Occipital lobe (tissue), 2 donors: ENCODE data around the gene RANBP10. TPM values are rescaled to one million over a fixed set of nuclear protein-coding genes. Genes with fewer than 3 reads are reported as not detected.
A peak's percentile ranks its signal among the peaks of the same experiment; 100 is the strongest.

ENCODE experiments used
- DNase-seq: peaks from one replicate; lab custom pipeline; 2025; lab: John Stamatoyannopoulos, UW
- total RNA-seq: library from RNA; depleted of rRNA; stranded (reverse); fragments of >200 nt; gene quantifications from one replicate; pipeline ENCODE4 v1.2.3, GENCODE V29; 2014

Gene RANBP10
- total RNA-seq, 1 donor from 2014 or later: 4.4 TPM

DNA sequence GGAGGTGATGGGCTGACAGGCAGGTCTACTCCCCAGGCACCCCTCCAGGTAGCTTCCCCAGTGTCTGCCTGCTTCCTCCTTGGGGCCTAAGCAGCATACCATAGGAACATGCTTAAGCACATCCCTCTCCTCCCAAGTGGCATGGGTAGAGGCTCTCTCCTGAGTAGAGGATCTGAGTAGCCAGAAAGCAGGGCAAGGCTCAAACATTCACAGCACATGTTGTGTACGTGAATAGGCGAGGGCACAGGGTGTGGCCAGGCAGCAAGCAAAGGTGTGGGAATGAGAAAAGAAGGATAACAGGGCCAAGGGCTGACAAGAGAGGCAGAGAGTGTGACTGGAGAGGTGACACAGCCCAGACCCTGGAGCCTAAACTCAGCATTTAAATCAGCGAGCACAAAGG lies 57.5 kb downstream of the RANBP10 start:
- DNase-seq: no peak

DNA sequence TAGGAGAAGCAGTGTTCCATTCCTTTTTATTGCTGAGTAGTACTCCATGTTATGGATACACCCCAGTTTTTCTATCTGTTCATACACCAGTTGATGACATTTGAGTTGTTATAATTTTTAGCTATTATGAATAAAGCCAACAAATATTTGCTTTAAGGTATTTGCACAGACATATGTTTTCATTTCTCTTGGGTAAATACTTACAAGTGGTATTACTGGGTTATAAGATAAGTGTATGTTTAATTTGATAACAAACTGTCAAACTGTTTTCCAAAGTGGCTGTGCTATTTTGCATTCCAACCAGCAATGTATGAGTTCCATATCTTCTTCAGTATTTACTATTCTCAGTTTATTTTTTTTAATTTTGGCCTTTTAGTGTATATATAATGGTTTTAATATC lies 59.5 kb downstream of the RANBP10 start:
- DNase-seq: no peak

- no peak for DNase-seq
Observed at GRCh38 chr16:67741118-67741517, 65.2 kb downstream of the RANBP10 start.

DNA sequence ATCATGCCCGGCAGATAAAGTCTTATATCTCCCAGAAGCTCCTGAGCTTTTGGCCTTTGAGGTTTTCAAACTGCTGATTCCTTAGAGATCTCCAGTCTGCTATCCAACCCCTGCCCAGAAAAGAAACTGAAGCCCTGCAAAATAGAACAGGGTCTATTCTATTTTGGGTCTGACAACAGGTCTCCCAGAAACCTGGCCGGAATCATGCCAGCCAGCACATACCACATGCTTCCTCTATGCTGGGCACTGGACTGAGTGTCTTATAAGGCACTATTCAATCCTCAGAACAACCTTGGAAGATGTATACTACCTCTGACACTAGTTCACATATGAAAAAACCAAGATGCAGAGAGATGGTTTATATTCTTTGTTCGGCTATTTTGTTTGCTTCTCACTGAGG lies 66.0 kb downstream of the RANBP10 start:
- no peak for DNase-seq

GRCh38 chr16:67736858-67737257 lies 69.5 kb downstream of the RANBP10 start:
- no peak for DNase-seq

GRCh38 chr16:67734731-67735201 lies 71.6 kb downstream of the RANBP10 start:
- DNase-seq: no peak

- no peak for DNase-seq
Observed at GRCh38 chr16:67733734-67734470, 72.5 kb downstream of the RANBP10 start.

DNA sequence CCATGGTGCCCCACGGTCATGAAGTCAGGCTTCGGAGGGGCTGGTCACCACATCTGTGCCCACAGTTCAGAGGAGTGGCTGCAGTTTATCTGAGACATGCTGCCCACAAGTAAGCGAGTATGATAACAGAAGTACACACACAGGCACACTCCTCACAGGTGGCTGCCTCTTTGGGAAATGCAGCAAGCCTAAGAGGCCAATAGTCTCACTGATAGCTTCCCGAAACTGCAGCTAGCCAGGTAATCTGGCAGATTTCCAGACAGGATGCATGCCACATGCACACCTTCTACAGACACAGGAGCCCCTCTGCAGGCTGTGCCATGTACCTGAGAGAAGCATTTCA lies 74.6 kb downstream of the RANBP10 start:
- no peak for DNase-seq

- DNase-seq: no peak
Observed at GRCh38 chr16:67731071-67731752, 75.1 kb downstream of the RANBP10 start.

- DNase-seq: no peak
Observed at GRCh38 chr16:67730326-67730725, 76.0 kb downstream of the RANBP10 start.

- no peak for DNase-seq
Observed at GRCh38 chr16:67729636-67730248, 76.6 kb downstream of the RANBP10 start.

DNA sequence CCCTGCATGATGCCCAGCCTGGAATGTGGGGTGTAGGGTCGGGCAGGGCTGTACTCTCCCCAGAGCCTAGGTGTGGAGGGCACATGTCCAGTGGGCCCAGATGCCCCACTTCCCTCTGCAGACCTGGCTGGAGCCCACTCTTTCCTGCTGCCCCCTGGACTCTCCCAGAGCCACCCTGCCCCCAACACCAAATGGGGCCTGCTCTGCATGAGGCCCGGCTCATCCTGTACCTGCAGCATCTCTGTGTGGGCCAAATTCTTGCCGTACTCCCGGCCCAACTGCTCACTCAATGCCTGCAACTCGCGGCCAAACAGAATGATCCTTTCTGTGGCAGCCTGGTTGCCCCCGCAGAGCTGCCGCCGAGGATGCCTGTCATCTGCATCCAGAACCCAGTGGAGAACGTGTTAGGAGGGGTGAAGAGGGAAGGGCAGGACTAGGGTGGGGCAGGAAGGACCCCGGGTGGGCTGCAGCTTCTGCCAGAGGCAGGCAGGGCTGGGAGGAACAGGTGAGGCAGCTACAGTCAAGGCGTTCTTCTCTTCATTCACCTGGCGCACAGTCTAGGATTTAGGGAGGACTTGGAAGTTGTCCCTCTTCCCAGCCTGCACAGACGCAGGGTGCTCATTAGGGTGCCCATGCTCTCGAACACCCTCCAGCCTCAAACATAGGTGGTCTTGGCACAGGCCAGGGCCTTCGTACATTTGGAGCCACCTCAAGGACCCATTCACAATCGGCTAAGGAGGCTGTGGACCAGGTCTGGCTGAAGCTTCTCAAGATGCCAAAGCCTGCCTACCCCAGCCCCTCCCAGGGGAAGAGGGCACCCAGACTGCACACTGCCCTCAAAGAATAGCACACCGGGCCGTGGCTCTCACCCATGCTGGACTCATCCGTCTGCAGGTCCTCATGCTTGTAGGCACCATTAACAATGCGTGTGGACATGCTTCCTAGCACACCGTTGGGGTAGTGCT lies 78.6 kb downstream of the RANBP10 start:
- no peak for DNase-seq

GRCh38 chr16:67726106-67727034 lies 80.0 kb downstream of the RANBP10 start:
- DNase-seq: no peak

DNA sequence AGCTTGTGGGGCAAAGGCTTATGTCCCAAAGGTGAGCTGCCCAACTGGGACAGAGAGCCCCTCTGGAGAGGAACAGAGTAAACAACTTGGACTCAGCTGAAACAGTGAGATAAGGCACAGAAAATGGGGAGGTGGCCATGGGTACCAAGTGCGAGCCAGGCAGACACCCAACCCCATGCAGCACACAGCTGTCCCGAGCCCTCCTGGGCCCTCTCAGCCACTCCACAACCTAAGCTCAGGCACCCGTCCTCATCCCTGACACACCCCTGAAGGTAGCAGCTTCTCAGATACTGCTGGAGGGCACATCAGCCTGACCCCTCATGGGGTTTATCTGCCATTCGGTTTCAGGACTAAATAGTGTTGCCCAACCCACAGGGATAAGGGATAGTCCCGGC lies 82.5 kb downstream of the RANBP10 start:
- no peak for DNase-seq

DNA sequence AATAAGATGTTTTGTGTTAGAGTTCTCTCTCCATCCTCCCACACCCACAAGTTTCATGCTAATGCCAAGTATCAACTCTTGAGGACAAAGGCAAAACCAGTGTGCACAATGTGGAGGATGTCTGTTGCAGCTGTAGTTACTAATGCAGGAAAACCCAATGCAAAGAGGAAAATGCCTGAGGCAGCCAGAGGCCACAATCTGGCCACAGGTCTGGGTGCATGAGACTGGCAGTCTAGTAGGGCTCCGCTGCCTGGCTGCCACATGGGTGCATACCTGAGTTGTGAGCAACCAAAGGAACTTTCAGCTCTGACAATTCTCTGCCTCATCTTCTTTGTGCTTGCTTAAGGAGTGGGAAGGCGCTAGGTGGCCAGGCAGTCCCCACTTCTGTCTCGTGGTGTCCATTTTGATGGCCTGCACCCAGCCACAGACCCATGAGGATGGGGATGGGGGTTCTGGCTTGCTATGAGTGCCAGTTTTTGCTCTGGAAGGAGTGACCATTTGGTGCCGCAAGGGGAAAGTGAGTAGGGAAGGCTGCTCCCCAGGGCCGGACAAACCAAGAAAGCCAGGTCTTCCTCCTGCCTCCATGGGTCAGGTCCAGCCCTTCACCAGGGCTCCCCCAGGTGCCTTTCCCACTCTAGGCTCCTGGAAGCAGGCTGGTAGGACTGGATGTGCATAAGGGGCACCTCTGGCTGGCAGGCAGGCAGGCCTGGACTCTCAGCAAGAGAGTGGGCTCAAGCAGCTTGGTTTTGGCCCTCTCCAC lies 83.0 kb downstream of the RANBP10 start:
- DNase-seq: no peak

DNA sequence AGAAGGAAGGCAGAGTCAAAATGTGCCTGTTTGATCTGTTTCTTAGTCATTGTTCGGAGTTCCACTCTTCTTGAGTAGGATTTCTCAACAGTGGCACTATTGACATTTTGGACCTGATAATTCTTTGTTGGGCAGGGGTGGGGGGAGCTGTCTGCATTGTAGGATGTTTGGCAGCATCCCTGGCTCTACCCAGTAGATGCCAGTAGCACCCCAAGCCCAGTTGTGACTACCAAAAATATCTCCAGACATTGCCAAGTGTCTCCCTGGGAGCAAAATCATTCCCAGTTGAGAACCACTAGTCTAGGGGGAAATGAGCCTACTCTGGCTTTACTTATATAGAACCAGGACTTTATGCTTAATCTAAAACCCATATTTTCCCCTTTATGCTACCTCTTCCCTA lies 86.1 kb downstream of the RANBP10 start:
- no peak for DNase-seq

DNA sequence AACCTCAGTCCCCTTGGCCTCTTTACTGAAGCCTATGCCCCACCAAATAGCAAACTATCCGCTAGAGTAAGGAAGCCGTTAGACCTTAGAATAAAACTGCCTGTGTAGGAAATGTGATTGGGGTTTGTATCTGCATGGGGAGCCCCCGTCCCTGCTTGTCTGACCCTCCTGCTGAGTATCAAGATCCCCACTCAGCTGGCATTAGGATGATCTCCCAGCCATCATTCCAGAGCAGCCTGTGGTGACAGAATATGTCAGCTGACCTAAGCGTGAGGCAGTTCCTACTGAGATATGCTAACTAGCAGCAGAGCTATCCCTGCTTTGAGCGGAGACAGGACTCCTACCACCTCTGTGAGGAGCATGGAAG lies 86.6 kb downstream of the RANBP10 start:
- peak; percentile 39 for DNase-seq

DNA sequence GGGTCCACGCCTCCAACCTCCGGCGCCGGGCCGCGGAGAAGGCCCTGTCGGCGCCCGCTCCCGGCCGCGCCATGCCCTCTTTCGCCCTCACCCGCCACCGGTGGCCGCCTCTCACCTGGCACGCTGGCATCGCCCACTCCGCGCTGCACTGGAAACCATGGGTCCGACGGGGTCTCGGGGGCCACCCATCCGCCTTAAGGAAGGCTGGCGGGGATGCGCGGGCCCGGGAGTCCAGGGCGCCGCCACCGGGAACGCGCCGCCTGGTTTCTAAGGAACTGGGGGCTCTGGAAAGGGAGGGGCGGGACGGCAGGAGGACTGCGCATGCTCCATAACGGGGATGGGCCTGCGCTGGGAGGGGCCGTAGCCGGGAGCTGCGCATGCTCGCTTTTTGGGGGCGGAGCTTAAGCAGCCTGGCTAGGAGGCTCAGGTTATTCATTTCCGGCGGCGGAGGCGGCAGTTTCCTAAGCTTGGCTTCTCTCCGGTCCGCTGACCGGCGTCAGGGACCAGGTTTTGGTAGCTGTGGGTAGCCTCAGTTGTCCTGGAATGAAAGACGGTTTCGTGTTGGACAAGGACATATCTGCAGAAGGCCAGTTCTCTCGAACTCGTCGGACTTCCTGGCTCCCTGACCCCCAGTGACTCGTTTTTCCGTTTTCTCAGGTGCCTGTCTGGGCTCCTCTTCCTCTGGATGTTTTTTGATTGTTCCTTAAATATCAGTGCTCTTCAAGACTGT lies 87.1 kb downstream of the RANBP10 start, which contains the start of gene GFOD2:
GFOD2 (minus strand) TSS at position 269 of the 730 bp plus-strand sequence. CDS start 33,601 bp downstream, outside the sequence.
- DNase-seq: peak; percentile 93

- DNase-seq: no peak
Observed at GRCh38 chr16:67718668-67719047, 87.7 kb downstream of the RANBP10 start.
